HG02678 (cell line): ENCODE measurements around the gene MDFIC.
A peak's percentile ranks its signal among the peaks of the same experiment; 100 is the strongest.
"Not testable (repeated sequence)": the region's sequence is repeated elsewhere in the genome, so short reads cannot be mapped to it uniquely, and the experiment has no call there.

Source experiments
- ATAC-seq: cut with Tn5 transposase; IDR thresholded peaks from one replicate; pipeline ENCODE4 v1.9.1; 2021; ENCODE audit warnings: mild to moderate bottlenecking, moderate library complexity; ENCODE audit not compliant: unreplicated experiment

Gene MDFIC, protein sequence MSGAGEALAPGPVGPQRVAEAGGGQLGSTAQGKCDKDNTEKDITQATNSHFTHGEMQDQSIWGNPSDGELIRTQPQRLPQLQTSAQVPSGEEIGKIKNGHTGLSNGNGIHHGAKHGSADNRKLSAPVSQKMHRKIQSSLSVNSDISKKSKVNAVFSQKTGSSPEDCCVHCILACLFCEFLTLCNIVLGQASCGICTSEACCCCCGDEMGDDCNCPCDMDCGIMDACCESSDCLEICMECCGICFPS

DNA sequence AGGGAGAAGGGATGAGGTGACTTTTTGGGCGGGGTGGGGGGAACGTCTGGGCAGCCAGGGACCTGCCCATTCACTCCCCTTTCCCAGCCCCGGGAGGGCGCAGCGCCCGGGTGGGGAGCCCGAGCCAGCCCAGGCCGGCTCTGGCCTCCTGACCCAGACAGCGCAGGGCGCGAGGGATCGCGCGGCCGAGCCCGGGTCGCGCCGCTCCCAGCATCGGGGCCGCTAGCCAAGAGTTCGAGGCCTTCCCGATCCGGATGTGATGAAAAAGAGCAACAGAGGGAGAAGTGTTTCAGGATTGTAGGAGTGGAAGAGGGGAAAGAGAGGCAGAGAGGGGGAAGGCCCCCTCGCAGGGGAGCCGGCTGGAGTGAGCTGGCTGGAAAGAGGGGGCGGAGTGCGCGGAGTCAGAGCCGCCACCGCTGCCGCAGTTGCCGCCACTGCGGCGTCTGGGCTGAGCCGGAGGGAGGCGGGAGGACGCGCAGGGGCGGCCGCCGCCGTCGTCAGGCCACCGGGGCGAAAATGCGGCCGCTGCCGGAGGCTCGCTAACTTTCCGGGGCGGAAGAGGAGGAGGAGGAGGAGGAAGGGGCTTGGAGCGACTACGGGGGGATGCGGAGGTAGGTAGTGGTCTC lies at the start of gene MDFIC:
TSS of gene MDFIC (plus strand) at position 69 of the 626 bp plus-strand sequence. CDS start 940 bp downstream, outside the sequence.
- peak; percentile 44 for ATAC-seq

GRCh38 chr7:114874170-114874569 lies 47.7 kb upstream of the MDFIC start:
- no peak for ATAC-seq

DNA sequence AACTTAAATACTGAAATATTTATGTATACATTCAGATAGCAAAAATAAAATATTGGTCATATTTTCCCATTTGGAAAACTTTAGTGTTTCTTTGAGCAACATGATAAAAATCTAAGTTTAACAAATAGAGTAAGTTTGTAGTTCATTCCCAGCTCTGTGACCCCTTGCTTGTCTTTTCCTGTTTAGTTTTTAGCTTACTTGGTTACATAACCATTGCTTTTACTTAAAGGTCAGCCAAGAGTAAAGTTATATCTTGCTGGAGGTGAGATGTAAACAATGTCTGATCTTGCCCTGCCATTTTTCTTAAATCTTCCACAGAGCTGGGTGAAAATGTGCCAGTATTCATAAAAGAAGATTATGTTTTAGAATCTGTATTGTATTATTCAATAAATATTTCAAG lies 46.7 kb upstream of the MDFIC start:
- ATAC-seq: no peak

- no peak for ATAC-seq
Measured at GRCh38 chr7:114879554-114879953, 42.3 kb upstream of the MDFIC start.

DNA sequence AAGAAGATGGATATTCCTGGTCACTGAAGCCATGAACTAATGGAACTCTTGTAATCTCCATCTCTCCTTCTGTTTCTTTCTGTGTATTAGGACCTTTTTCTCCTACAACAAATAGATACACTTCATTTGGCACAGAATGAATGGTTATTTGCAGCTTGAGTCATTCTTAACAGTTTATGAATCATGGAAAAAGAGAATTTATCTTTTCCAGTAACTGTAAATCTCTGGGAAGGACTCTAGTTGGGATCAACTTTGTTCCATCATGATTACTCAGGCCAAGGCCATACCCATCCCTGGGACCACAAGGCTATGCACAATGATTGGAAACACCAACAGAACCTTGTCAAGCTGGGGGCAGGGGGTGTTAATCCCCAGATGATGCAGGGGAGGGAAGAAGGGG lies 36.1 kb upstream of the MDFIC start:
- ATAC-seq: no peak

- no peak for ATAC-seq
Measured at GRCh38 chr7:114886241-114886640, 35.7 kb upstream of the MDFIC start.

GRCh38 chr7:114889116-114889515 lies 32.8 kb upstream of the MDFIC start:
- ATAC-seq: not testable (repeated sequence)

GRCh38 chr7:114889646-114890285 lies 32.1 kb upstream of the MDFIC start:
- ATAC-seq: peak; percentile 67

DNA sequence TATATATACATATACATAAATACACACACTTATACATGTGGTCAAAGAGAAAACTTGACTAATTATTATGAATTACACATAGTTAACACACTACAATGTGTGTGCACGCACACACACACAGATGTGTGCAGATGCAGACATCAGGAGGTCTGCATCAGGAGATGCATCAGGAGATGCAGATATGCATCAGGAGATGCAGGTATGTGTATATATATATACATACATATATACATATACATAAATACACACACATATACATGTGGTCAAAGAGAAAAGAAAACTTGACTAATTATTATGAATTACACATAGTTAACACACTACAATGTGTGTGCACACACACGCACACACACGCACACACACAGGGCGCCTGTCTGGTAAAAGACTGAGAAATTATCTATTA lies 31.3 kb upstream of the MDFIC start:
- ATAC-seq: no peak

DNA sequence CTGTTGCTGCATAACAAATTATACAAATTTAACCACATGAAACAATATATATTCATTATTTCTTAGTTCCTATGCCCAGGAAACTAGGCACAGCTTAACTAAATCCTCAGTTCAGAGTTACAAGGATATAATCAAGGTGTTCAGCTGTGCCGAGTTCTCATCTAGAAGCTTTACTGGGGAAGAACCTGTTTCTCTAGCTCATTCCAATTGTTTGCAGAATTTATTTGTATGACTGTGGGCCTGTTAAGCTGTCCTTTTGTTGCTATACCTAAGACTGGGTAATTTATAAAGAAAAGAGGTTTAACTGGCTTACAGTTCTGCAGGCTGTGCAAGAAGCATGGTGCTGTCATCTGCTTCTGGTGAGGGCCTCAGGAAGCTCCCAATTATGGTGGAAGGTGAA lies 21.8 kb upstream of the MDFIC start:
- no peak for ATAC-seq

DNA sequence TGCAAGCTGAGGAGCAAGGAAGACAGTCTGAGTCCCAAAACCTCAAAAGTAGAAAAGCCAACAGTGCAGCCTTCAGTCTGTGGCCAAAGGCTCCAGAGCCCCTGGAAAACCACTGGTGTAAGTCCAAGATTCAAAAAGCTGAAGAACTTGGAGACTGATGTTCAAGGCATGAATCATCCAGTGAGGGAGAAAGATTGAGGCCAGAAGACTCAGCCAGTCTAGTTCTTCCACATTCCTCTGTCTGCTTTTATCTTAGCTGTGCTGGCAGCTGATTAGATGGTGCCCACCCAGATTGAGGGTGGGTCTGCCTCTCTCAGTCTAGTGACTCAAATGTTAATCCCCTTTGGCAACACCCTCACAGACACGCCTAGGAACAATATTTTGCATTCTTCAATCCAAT lies 20.1 kb upstream of the MDFIC start:
- ATAC-seq: no peak

GRCh38 chr7:114903131-114903530 lies 18.8 kb upstream of the MDFIC start:
- no peak for ATAC-seq

GRCh38 chr7:114910787-114911186 lies 11.1 kb upstream of the MDFIC start:
- ATAC-seq: no peak

GRCh38 chr7:114911411-114911810 lies 10.5 kb upstream of the MDFIC start:
- ATAC-seq: no peak

- ATAC-seq: peak; percentile 95
Measured at GRCh38 chr7:114916261-114916892, 5.5 kb upstream of the MDFIC start.

DNA sequence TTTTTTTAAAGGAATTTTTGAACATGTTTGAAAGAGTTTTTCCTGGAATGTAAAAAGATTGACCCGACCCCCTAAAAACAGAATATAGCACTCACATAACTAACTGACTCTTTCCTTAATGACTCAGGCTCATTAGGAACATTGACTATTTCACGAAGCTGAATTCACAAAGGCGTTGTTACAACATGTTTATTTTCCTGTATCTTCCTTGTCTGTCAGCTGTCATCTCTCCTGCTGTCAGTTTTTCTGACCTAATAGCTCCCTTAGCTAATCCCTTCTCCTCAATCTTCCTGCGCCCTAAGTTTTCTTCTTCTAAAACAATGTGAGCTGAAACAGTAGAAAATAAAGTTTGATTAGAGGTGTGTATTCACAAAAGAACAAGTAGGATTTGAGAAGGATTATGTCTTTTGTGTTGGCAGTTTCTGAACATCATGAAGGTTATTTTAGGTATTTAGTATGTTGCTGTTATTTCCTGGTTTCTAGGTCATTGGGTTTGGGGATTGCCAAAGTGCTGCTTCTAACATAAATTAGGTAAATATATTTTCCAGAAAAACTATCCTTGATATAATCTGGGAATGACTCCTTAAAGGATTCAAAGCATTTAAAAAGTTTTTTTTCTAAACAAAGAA lies 4.6 kb upstream of the MDFIC start:
- ATAC-seq: no peak

- no peak for ATAC-seq
Measured at GRCh38 chr7:114919587-114919986, 2.3 kb upstream of the MDFIC start.

DNA sequence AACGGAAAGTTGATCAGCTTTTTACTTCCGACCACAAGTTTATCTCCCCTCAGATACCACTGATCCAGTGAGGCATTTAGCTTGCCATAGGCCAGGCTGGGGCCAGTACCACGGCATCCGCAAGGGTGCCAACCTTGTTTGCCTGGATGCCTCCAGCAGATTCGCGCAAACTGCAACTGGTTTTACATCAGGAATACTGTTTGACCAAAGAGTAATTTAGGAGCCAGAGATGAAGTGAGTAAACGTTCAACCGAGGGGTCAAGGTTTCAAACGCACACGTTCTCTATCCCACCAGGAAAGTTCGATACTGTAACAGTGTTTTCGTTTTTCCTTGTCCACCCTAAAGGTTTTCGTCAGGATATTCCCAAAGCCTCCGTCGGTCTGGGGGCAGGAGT lies 266 bp upstream of the MDFIC start:
- ATAC-seq: no peak

- ATAC-seq: peak; percentile 38
Measured at GRCh38 chr7:114922652-114923402, 933 bp downstream of the MDFIC start.

GRCh38 chr7:114923403-114923713 lies 1.5 kb downstream of the MDFIC start:
- ATAC-seq: no peak
